ENCODE results near the gene CLIC2.

- no peak for TF ChIP-seq CTCF (IDR thresholded peaks at IDR 0.05)
- no peak for TF ChIP-seq POLR2A (IDR thresholded peaks at IDR 0.05)
Observed at GRCh38 chrX:155235891-155236290, 98.5 kb downstream of the CLIC2 start.

Measured in esophagus squamous epithelium (tissue), 4 donors.